Right lobe of liver (tissue), 4 donors: ENCODE results near the gene KRT71.

Experiments used
- POLR2A ChIP-seq: fragments of 450-650 bp; IDR thresholded peaks from one replicate; pipeline ENCODE4 v1.6.1; 2017; ENCODE audit warnings: antibody characterized with exemption, mild to moderate bottlenecking
- TF ChIP-seq, protein P1 (sequence below), 4 donors: fragments of 200-600 bp in 3 of 4; fragments of 450-650 bp in 1 of 4; IDR thresholded peaks; one replicate each; pipeline versions ENCODE4 v1.5.1 to v1.8.0; 2016 to 2022; ENCODE audit warnings: antibody characterized with exemption in 4 of 4, mild to moderate bottlenecking in 2 of 4
- donor health status: DM: no; HTN: no; CAD: no.
- donor health status: DM: no; HTN: no; CAD: no.
- donor health status: DM: no; HTN: yes; CAD: no.

GRCh38 chr12:52519387-52519703 lies 33.6 kb downstream of the KRT71 start:
- TF ChIP-seq, protein P1, sequence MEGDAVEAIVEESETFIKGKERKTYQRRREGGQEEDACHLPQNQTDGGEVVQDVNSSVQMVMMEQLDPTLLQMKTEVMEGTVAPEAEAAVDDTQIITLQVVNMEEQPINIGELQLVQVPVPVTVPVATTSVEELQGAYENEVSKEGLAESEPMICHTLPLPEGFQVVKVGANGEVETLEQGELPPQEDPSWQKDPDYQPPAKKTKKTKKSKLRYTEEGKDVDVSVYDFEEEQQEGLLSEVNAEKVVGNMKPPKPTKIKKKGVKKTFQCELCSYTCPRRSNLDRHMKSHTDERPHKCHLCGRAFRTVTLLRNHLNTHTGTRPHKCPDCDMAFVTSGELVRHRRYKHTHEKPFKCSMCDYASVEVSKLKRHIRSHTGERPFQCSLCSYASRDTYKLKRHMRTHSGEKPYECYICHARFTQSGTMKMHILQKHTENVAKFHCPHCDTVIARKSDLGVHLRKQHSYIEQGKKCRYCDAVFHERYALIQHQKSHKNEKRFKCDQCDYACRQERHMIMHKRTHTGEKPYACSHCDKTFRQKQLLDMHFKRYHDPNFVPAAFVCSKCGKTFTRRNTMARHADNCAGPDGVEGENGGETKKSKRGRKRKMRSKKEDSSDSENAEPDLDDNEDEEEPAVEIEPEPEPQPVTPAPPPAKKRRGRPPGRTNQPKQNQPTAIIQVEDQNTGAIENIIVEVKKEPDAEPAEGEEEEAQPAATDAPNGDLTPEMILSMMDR (IDR thresholded peaks at IDR 0.05), result no peak
- TF ChIP-seq POLR2A, result no peak
